ENCODE data around the gene SLC24A3. TPM values are rescaled to one million over a fixed set of nuclear protein-coding genes. Genes with fewer than 3 reads are reported as not detected.

Gene SLC24A3
- total RNA-seq, 1 donor from 2014 or later, result 13.5 TPM

- DNase-seq (ENCODE audit: low spot score in 2 of 2) (no peak), FAIRE-seq (no peak)
Measured at GRCh38 chr20:19268426-19268825, 56.0 kb downstream of the SLC24A3 start.

GRCh38 chr20:19269737-19270340 is 57.4 kb downstream of the SLC24A3 start:
- DNase-seq (ENCODE audit: low spot score in 2 of 2) (no peak), FAIRE-seq (no peak)

GRCh38 chr20:19271879-19272651 is 59.6 kb downstream of the SLC24A3 start:
- FAIRE-seq (no peak), DNase-seq (ENCODE audit: low spot score in 2 of 2) (no peak)

GRCh38 chr20:19272976-19273654 is 60.7 kb downstream of the SLC24A3 start:
- FAIRE-seq, result no peak
- DNase-seq (ENCODE audit: low spot score in 2 of 2), result no peak

- DNase-seq (ENCODE audit: low spot score in 2 of 2) (no peak), FAIRE-seq (no peak)
Measured at GRCh38 chr20:19274001-19274400, 61.6 kb downstream of the SLC24A3 start.

- FAIRE-seq (no peak), DNase-seq (ENCODE audit: low spot score in 2 of 2) (no peak)
Measured at GRCh38 chr20:19274412-19275015, 62.1 kb downstream of the SLC24A3 start.

GRCh38 chr20:19275038-19275629 is 62.7 kb downstream of the SLC24A3 start:
- FAIRE-seq (no peak), DNase-seq (ENCODE audit: low spot score in 2 of 2) (no peak)

- no peak for FAIRE-seq
Measured at GRCh38 chr20:19275630-19276071, 63.2 kb downstream of the SLC24A3 start.

GRCh38 chr20:19277381-19277780 is 64.9 kb downstream of the SLC24A3 start:
- FAIRE-seq (no peak), DNase-seq (ENCODE audit: low spot score in 2 of 2) (no peak)

More at GRCh38 chr20:19275630-19276071, 63.2 kb downstream of the SLC24A3 start:
- peak in 1 of 2 donors; percentile 22 for DNase-seq (ENCODE audit: low spot score in 2 of 2)

- FAIRE-seq (no peak), DNase-seq (ENCODE audit: low spot score in 2 of 2) (no peak)
Measured at GRCh38 chr20:19283490-19284025, 71.1 kb downstream of the SLC24A3 start.

- no peak for DNase-seq (ENCODE audit: low spot score in 2 of 2)
- no peak for FAIRE-seq
Measured at GRCh38 chr20:19284400-19285178, 72.1 kb downstream of the SLC24A3 start.

- FAIRE-seq (no peak), DNase-seq (ENCODE audit: low spot score in 2 of 2) (no peak)
Measured at GRCh38 chr20:19285436-19285835, 73.0 kb downstream of the SLC24A3 start.

- DNase-seq (ENCODE audit: low spot score in 2 of 2), result no peak
- FAIRE-seq, result no peak
Measured at GRCh38 chr20:19288061-19288460, 75.6 kb downstream of the SLC24A3 start.

GRCh38 chr20:19288636-19289035 is 76.2 kb downstream of the SLC24A3 start:
- FAIRE-seq (no peak), DNase-seq (ENCODE audit: low spot score in 2 of 2) (no peak)

GRCh38 chr20:19289451-19289850 is 77.0 kb downstream of the SLC24A3 start:
- FAIRE-seq (no peak), DNase-seq (ENCODE audit: low spot score in 2 of 2) (no peak)

- FAIRE-seq (no peak), DNase-seq (ENCODE audit: low spot score in 2 of 2) (no peak)
Measured at GRCh38 chr20:19291024-19291817, 78.8 kb downstream of the SLC24A3 start.

- no peak for DNase-seq (ENCODE audit: low spot score in 2 of 2)
- no peak for FAIRE-seq
Measured at GRCh38 chr20:19291818-19292132, 79.3 kb downstream of the SLC24A3 start.

GRCh38 chr20:19292254-19292653 is 79.8 kb downstream of the SLC24A3 start:
- DNase-seq (ENCODE audit: low spot score in 2 of 2), result no peak
- FAIRE-seq, result no peak

GRCh38 chr20:19295076-19295475 is 82.6 kb downstream of the SLC24A3 start:
- DNase-seq (ENCODE audit: low spot score in 2 of 2) (no peak), FAIRE-seq (no peak)

Measured in frontal cortex (tissue), 4 donors.